Measurements from ENCODE around the gene PRRT1. TPM values are rescaled to one million over a fixed set of nuclear protein-coding genes. Genes with fewer than 3 reads are reported as not detected.

PRRT1 gene
- total and polyA plus RNA-seq, 10 donors: 0.28 to 2.3 (median 1.1) TPM

DNA sequence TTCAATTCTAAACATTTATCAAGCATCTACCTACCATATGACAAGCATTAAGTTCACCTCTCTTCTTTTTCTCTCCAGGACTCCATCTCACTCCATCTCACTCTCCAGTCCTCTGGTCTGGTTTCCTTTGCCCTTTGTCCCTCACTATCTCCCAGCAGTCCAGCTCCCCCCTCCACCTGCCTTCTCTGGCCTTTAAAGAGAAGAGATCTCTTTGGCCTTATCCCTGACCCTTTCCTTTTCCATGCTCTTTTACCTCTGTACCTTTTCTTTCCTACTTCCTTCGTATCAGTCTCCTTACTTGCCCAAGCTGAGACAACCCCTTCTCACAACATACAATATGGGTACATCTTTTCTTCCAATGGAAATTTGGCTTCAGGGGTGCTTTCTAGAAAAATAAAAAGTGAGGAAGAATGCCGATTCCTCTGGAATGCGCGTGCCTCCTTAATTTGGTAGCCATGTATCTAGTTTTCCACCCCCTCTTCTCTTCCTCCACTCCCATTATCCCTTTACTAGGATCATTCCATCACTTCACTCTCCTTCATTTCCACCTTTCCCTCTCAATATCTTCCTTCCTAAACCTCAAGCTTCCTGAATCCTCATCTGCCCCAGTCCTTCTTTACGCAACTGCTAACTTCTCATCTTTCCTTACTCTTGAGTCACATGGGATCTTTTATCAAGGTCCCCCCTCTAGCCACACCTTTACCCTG, 24.9 kb upstream of the PRRT1 start:
- WGBS, 5 donors: 24 to 37% (median 34%) methylated on average over 5 of the region's 5 CpGs
- peaks cover 33 to 80% (median 63%) of the 10 kb centered on the region in 6 donors for H3K4me1 ChIP-seq
- no peaks in the 10 kb centered on the region for H3K27me3 ChIP-seq (replicated peaks in 1 of 7)
- no peak for DNase-seq
- peak overlapping the region; percentile 92 to 98 (median 95) for H3K27ac ChIP-seq
- TF ChIP-seq, protein P1, sequence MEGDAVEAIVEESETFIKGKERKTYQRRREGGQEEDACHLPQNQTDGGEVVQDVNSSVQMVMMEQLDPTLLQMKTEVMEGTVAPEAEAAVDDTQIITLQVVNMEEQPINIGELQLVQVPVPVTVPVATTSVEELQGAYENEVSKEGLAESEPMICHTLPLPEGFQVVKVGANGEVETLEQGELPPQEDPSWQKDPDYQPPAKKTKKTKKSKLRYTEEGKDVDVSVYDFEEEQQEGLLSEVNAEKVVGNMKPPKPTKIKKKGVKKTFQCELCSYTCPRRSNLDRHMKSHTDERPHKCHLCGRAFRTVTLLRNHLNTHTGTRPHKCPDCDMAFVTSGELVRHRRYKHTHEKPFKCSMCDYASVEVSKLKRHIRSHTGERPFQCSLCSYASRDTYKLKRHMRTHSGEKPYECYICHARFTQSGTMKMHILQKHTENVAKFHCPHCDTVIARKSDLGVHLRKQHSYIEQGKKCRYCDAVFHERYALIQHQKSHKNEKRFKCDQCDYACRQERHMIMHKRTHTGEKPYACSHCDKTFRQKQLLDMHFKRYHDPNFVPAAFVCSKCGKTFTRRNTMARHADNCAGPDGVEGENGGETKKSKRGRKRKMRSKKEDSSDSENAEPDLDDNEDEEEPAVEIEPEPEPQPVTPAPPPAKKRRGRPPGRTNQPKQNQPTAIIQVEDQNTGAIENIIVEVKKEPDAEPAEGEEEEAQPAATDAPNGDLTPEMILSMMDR (IDR thresholded peaks at IDR 0.05 in 8 of 11, conservative IDR thresholded peaks at IDR 0.05 in 3 of 11): no peak
- TF ChIP-seq POLR2A (IDR thresholded peaks at IDR 0.05): no peak
- no peak for TF ChIP-seq POLR2AphosphoS5 (IDR thresholded peaks at IDR 0.05)
- peak overlapping the region; percentile 49 to 87 (median 62) for H3K4me3 ChIP-seq
- H3K36me3 ChIP-seq: peaks cover 0 to 23% (median 17%) of the 10 kb centered on the region in 6 donors
- intact Hi-C loops (cut with DNase I; ENCODE audit: low total_unique reads): no loop called here
- no peaks in the 10 kb centered on the region for H3K9me3 ChIP-seq

DNA sequence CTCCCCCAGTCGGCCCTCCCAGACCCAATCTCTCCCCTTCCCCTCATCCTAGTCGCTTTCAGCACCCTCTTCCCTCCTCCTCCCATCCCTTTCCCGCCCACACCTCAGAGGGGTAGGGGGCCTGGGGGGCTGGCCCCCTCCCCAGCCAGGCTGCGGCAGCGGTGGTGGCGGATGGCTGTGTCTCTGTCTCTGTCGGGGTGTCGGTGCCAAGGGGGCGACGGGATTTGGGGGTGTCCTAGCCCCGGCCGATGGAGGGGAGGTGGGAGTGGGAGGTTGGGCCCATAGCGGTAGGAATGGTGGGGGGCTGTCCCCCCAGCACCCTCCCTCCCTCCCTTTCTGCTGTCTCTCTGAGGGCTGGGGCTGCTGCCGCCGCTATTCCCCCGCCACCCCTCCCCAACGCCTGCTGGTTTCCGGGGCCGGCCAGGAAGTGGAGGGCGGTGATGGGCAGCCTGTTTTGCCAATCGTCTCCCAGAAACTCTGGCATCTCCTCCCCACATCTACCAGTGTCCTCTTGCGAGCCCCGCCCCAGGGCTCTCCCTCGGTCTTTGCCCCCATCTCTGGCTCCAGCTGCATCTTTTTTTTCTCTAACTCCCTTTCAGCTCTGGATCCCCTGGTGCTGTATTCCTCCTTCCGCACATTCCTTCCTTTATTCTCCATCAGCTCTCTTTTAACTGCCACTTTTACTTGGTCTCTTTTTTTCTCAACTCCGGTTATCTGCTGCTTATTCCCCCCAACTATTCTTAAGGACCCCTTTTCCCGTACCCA, 24.2 kb upstream of the PRRT1 start, which contains the start of gene AGPAT1:
AGPAT1 (minus strand) TSS at position 374 of the 765 bp plus-strand sequence. CDS start 4,588 bp downstream, outside the sequence.
- TF ChIP-seq POLR2A (IDR thresholded peaks at IDR 0.05): peak in 2 of 3 donors; percentile 13 to 20
- peak; percentile 90 to 93 (median 91) for TF ChIP-seq POLR2AphosphoS5 (IDR thresholded peaks at IDR 0.05)
- TF ChIP-seq, protein P1 (IDR thresholded peaks at IDR 0.05 in 8 of 11, conservative IDR thresholded peaks at IDR 0.05 in 3 of 11): no peak
- peak within 1 kb of the TSS; percentile 52 to 87 (median 62) for H3K4me3 ChIP-seq
- H3K27me3 ChIP-seq (replicated peaks in 1 of 7): no peaks in the 10 kb centered on the region
- peak; percentile 98 for DNase-seq
- peaks cover 33 to 73% (median 58%) of the 10 kb centered on the region in 6 donors for H3K4me1 ChIP-seq
- intact Hi-C loops (cut with DNase I; ENCODE audit: low total_unique reads): no loop called here
- H3K36me3 ChIP-seq: peaks cover 0 to 19% (median 12%) of the 10 kb centered on the region in 6 donors
- WGBS, 5 donors: 0 to 2% (median 1%) methylated on average over 20 to 27 of the region's 27 CpGs
- peak within 1 kb of the TSS; percentile 92 to 98 (median 95) for H3K27ac ChIP-seq
- no peaks in the 10 kb centered on the region for H3K9me3 ChIP-seq

DNA sequence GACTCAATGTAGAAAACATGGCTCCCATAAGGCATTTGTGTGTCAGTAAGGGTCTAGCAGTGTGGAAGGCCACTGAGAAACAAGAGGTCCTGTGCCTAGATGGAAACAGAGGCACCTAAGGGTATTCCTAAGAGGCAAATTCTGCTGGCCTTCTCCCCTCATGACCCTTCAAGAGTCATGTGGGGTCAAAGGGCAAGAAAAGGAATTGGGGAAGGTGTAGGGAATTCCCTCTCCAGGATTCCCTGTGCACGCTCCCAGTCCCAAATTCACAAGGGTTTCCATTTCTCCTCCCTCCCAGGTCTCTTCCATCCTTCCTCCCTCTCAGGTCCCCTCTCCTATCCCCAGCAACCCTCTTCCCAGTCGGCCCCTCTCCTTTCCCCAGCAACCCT, 23.6 kb upstream of the PRRT1 start:
- DNase-seq: no peak
- H3K27ac ChIP-seq: peak overlapping the region; percentile 73 to 98 (median 95)
- intact Hi-C loops (cut with DNase I; ENCODE audit: low total_unique reads): no loop called here
- TF ChIP-seq, protein P1 (IDR thresholded peaks at IDR 0.05 in 8 of 11, conservative IDR thresholded peaks at IDR 0.05 in 3 of 11): no peak
- no peak for TF ChIP-seq POLR2AphosphoS5 (IDR thresholded peaks at IDR 0.05)
- TF ChIP-seq POLR2A (IDR thresholded peaks at IDR 0.05): no peak
- H3K4me1 ChIP-seq: peaks cover 33 to 67% (median 57%) of the 10 kb centered on the region in 6 donors
- H3K27me3 ChIP-seq (replicated peaks in 1 of 7): no peaks in the 10 kb centered on the region
- WGBS, 5 donors: 26 to 40% (median 29%) methylated on average over 2 of the region's 2 CpGs
- H3K9me3 ChIP-seq: no peaks in the 10 kb centered on the region
- peaks cover 0 to 19% (median 15%) of the 10 kb centered on the region in 6 donors for H3K36me3 ChIP-seq
- peak overlapping the region; percentile 52 to 87 (median 62) for H3K4me3 ChIP-seq

Measured in spleen (tissue), 11 donors.